ENCODE results near the gene USHBP1.

DNA sequence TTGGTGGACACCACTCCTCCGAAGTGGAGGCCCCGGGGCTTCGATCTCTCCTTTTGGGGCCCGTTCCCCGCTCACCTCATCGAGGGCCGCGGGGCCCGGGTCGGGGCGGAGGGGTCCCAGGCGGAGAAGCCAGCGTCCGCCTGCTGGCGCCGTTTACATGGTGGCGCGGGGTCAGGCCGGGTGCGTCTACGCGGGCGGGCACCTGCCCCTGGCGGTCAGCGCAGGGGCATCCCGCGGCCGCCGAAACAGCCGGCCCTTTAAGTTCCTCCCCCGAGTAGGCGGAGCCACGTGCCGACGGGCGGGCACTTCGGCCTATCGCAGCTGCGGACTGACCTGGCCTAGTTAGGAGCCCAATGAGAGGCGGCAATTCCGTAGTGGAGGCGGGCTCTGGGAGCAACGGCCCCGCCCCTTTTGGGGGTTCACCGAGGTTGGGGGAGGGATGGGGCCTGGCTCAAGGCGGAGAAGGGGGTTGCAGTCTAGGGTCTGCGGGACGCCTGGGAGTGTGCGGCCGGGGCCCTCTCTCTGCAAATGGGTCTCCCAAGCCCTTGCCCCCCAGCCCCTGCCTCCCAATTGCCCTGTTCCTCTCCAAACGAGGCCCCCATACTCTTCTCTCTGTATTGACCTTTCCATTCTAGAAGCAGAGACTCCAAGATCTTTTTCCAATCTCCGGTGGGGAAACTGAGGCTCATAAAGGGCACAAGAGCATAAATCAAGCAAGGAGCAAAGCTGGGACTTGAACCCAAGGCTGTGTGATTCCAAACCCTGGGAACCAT lies 38.8 kb upstream of the USHBP1 start, which contains the start of gene ABHD8:
- TF ChIP-seq EZH2 (IDR thresholded peaks at IDR 0.05): no peak
- TF ChIP-seq, protein P1, sequence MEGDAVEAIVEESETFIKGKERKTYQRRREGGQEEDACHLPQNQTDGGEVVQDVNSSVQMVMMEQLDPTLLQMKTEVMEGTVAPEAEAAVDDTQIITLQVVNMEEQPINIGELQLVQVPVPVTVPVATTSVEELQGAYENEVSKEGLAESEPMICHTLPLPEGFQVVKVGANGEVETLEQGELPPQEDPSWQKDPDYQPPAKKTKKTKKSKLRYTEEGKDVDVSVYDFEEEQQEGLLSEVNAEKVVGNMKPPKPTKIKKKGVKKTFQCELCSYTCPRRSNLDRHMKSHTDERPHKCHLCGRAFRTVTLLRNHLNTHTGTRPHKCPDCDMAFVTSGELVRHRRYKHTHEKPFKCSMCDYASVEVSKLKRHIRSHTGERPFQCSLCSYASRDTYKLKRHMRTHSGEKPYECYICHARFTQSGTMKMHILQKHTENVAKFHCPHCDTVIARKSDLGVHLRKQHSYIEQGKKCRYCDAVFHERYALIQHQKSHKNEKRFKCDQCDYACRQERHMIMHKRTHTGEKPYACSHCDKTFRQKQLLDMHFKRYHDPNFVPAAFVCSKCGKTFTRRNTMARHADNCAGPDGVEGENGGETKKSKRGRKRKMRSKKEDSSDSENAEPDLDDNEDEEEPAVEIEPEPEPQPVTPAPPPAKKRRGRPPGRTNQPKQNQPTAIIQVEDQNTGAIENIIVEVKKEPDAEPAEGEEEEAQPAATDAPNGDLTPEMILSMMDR (IDR thresholded peaks at IDR 0.05 in 2 of 3, conservative IDR thresholded peaks at IDR 0.05 in 1 of 3; ENCODE audit: borderline replicate concordance in 1 of 3, insufficient read depth in 1 of 3, low read depth in 2 of 3, low read length in 2 of 3): peak in 2 of 3 experiments; percentile 50 to 54; a peak in 3 of 6 replicates
- TF ChIP-seq EZH2phosphoT487 (IDR thresholded peaks at IDR 0.05; ENCODE audit: borderline replicate concordance): no peak
- peak; percentile 46 for TF ChIP-seq POLR2A (IDR thresholded peaks at IDR 0.05; ENCODE audit: borderline replicate concordance, extremely low read depth, insufficient read depth, insufficient read length)
- TF ChIP-seq, protein P2, sequence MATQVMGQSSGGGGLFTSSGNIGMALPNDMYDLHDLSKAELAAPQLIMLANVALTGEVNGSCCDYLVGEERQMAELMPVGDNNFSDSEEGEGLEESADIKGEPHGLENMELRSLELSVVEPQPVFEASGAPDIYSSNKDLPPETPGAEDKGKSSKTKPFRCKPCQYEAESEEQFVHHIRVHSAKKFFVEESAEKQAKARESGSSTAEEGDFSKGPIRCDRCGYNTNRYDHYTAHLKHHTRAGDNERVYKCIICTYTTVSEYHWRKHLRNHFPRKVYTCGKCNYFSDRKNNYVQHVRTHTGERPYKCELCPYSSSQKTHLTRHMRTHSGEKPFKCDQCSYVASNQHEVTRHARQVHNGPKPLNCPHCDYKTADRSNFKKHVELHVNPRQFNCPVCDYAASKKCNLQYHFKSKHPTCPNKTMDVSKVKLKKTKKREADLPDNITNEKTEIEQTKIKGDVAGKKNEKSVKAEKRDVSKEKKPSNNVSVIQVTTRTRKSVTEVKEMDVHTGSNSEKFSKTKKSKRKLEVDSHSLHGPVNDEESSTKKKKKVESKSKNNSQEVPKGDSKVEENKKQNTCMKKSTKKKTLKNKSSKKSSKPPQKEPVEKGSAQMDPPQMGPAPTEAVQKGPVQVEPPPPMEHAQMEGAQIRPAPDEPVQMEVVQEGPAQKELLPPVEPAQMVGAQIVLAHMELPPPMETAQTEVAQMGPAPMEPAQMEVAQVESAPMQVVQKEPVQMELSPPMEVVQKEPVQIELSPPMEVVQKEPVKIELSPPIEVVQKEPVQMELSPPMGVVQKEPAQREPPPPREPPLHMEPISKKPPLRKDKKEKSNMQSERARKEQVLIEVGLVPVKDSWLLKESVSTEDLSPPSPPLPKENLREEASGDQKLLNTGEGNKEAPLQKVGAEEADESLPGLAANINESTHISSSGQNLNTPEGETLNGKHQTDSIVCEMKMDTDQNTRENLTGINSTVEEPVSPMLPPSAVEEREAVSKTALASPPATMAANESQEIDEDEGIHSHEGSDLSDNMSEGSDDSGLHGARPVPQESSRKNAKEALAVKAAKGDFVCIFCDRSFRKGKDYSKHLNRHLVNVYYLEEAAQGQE (IDR thresholded peaks at IDR 0.05; ENCODE audit: low read depth): no peak
- no peak for TF ChIP-seq RAD21 (IDR thresholded peaks at IDR 0.05; ENCODE audit: low read depth)
- TF ChIP-seq FOSL1 (IDR thresholded peaks at IDR 0.05; ENCODE audit: low read depth): no peak
- TF ChIP-seq SP1 (IDR thresholded peaks at IDR 0.05; ENCODE audit: low read depth): peak; percentile 96
- TF ChIP-seq, protein P3, sequence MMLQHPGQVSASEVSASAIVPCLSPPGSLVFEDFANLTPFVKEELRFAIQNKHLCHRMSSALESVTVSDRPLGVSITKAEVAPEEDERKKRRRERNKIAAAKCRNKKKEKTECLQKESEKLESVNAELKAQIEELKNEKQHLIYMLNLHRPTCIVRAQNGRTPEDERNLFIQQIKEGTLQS (IDR thresholded peaks at IDR 0.05): no peak
- no peak for TF ChIP-seq YY1 (IDR thresholded peaks at IDR 0.05; ENCODE audit: extremely low read depth, insufficient replicate concordance, low read depth, low read length)
- TF ChIP-seq SIN3A (IDR thresholded peaks at IDR 0.05; ENCODE audit: low read depth): no peak
- TF ChIP-seq, protein P4, sequence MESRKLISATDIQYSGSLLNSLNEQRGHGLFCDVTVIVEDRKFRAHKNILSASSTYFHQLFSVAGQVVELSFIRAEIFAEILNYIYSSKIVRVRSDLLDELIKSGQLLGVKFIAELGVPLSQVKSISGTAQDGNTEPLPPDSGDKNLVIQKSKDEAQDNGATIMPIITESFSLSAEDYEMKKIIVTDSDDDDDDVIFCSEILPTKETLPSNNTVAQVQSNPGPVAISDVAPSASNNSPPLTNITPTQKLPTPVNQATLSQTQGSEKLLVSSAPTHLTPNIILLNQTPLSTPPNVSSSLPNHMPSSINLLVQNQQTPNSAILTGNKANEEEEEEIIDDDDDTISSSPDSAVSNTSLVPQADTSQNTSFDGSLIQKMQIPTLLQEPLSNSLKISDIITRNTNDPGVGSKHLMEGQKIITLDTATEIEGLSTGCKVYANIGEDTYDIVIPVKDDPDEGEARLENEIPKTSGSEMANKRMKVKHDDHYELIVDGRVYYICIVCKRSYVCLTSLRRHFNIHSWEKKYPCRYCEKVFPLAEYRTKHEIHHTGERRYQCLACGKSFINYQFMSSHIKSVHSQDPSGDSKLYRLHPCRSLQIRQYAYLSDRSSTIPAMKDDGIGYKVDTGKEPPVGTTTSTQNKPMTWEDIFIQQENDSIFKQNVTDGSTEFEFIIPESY (IDR thresholded peaks at IDR 0.05; ENCODE audit: extremely low read depth, insufficient replicate concordance, low read length): no peak

Measured in HCT116 (cell line).